ENCODE data around the gene SDK1.

The SDK1 gene

DNA sequence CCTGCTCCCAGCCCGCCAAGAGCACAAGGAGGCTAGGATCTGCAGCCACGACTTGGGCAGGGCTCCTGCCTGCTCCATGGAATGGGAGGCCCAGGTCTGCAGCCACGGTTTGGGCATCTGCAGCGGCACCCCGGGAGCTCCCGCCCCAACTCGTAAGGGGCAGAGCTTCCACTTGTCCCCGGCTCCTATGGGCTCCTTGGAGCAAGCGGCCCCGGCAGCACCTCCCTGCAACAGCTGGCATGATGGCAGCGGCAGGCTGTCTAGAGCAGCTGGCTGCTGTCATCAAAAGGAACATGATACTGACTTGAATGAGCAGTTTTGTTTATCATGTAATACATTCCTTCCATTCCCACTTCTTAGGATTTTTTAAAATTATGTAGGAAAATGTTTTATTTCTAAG lies 697.0 kb downstream of the SDK1 start:
- Histone ChIP-seq H3K9ac (ENCODE audit: low read depth, low read length) (no peak overlapping the region), H3K4me3 (ENCODE audit: low read depth in 1 of 2, low read length in 2 of 2) (no peak overlapping the region), H3K4me1 (ENCODE audit: insufficient read depth, low read length) (no peaks in the 10 kb centered on the region), H3K27ac (ENCODE audit: low read length) (no peak overlapping the region), H3K9me3 (ENCODE audit: insufficient read depth, low read length, severe bottlenecking) (no peaks in the 10 kb centered on the region), H4K20me1 (ENCODE audit: insufficient read depth, low read length) (no peaks in the 10 kb centered on the region), H3K27me3 (ENCODE audit: insufficient read depth, low read length, poor library complexity) (peaks cover 9% of the 10 kb centered on the region), H2AFZ (ENCODE audit: low read depth, low read length) (no peak overlapping the region), H3K36me3 (ENCODE audit: insufficient read depth, low read length) (no peaks in the 10 kb centered on the region), H3K79me2 (ENCODE audit: insufficient read depth, low read length) (no peaks in the 10 kb centered on the region), H3K4me2 (ENCODE audit: insufficient read depth, low read length) (no peak overlapping the region)
- DNase-seq (no peak), ATAC-seq (ENCODE audit: insufficient read depth, low read depth) (no peak)
- TF ChIP-seq, protein P1, sequence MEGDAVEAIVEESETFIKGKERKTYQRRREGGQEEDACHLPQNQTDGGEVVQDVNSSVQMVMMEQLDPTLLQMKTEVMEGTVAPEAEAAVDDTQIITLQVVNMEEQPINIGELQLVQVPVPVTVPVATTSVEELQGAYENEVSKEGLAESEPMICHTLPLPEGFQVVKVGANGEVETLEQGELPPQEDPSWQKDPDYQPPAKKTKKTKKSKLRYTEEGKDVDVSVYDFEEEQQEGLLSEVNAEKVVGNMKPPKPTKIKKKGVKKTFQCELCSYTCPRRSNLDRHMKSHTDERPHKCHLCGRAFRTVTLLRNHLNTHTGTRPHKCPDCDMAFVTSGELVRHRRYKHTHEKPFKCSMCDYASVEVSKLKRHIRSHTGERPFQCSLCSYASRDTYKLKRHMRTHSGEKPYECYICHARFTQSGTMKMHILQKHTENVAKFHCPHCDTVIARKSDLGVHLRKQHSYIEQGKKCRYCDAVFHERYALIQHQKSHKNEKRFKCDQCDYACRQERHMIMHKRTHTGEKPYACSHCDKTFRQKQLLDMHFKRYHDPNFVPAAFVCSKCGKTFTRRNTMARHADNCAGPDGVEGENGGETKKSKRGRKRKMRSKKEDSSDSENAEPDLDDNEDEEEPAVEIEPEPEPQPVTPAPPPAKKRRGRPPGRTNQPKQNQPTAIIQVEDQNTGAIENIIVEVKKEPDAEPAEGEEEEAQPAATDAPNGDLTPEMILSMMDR (IDR thresholded peaks at IDR 0.05; ENCODE audit: borderline replicate concordance, extremely low read depth, low read length, poor library complexity, severe bottlenecking) = no peak
- TF ChIP-seq EZH2 (IDR thresholded peaks at IDR 0.05; ENCODE audit: borderline replicate concordance, low read depth, low read length, severe bottlenecking) = no peak

DNA sequence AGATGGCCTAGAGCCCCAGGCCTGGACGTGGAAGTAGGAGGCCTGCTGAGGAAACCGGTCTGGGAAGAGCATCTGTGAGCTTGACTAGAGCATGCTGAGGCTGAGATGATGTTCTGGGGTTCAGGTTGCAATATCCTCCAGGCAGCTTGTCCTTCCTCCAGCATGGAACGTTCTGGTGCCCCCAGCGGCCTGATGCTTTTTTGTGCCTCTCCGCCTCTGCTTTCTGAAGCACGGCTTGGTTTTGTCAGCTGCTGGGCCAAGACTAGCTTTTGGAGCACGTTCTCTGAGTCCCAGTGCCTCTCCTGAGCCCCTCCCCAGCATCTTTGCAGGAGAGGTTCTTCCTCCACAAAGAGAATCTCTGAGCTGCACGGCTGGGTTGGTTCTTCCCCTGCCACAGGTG lies 699.1 kb downstream of the SDK1 start:
- H3K4me1 ChIP-seq (ENCODE audit: insufficient read depth, low read length) = no peaks in the 10 kb centered on the region
- H3K9me3 ChIP-seq (ENCODE audit: insufficient read depth, low read length, severe bottlenecking) = no peaks in the 10 kb centered on the region
- no peak for TF ChIP-seq EZH2 (IDR thresholded peaks at IDR 0.05; ENCODE audit: borderline replicate concordance, low read depth, low read length, severe bottlenecking)
- TF ChIP-seq, protein P1 (IDR thresholded peaks at IDR 0.05; ENCODE audit: borderline replicate concordance, extremely low read depth, low read length, poor library complexity, severe bottlenecking) = no peak
- no peak overlapping the region for H2AFZ ChIP-seq (ENCODE audit: low read depth, low read length)
- no peak overlapping the region for H3K4me3 ChIP-seq (ENCODE audit: low read depth in 1 of 2, low read length in 2 of 2)
- no peaks in the 10 kb centered on the region for H3K79me2 ChIP-seq (ENCODE audit: insufficient read depth, low read length)
- no peak for DNase-seq
- no peak overlapping the region for H3K9ac ChIP-seq (ENCODE audit: low read depth, low read length)
- no peaks in the 10 kb centered on the region for H3K36me3 ChIP-seq (ENCODE audit: insufficient read depth, low read length)
- H4K20me1 ChIP-seq (ENCODE audit: insufficient read depth, low read length) = no peaks in the 10 kb centered on the region
- no peak for ATAC-seq (ENCODE audit: insufficient read depth, low read depth)
- peaks cover 14% of the 10 kb centered on the region for H3K27me3 ChIP-seq (ENCODE audit: insufficient read depth, low read length, poor library complexity)
- H3K4me2 ChIP-seq (ENCODE audit: insufficient read depth, low read length) = no peak overlapping the region
- no peak overlapping the region for H3K27ac ChIP-seq (ENCODE audit: low read length)

DNA sequence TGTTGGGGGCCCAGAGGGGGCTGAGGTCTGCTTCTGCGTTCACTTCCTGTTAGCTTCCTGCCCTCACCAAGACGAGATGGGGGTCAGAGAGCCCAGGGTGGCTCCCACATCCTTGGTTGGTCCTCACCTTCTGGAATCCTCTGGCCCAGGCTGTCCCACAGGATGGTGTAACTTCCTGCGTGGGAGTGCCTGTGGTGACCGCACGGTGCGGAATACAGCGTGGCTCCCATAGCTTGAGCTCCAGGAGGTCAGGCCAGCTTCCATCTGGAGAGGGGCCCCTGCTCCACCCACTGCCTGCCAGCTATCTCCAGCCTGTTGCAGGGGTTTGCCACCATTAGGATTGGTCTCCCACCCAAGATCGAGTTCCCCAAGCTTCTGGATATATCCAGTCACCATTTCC lies 699.9 kb downstream of the SDK1 start:
- no peak overlapping the region for H3K9ac ChIP-seq (ENCODE audit: low read depth, low read length)
- DNase-seq = no peak
- TF ChIP-seq, protein P1 (IDR thresholded peaks at IDR 0.05; ENCODE audit: borderline replicate concordance, extremely low read depth, low read length, poor library complexity, severe bottlenecking) = no peak
- no peak for TF ChIP-seq EZH2 (IDR thresholded peaks at IDR 0.05; ENCODE audit: borderline replicate concordance, low read depth, low read length, severe bottlenecking)
- H3K4me2 ChIP-seq (ENCODE audit: insufficient read depth, low read length) = no peak overlapping the region
- no peak overlapping the region for H2AFZ ChIP-seq (ENCODE audit: low read depth, low read length)
- ATAC-seq (ENCODE audit: insufficient read depth, low read depth) = no peak
- no peaks in the 10 kb centered on the region for H3K9me3 ChIP-seq (ENCODE audit: insufficient read depth, low read length, severe bottlenecking)
- H3K27me3 ChIP-seq (ENCODE audit: insufficient read depth, low read length, poor library complexity) = peaks cover 14% of the 10 kb centered on the region
- H3K27ac ChIP-seq (ENCODE audit: low read length) = no peak overlapping the region
- no peaks in the 10 kb centered on the region for H3K79me2 ChIP-seq (ENCODE audit: insufficient read depth, low read length)
- no peaks in the 10 kb centered on the region for H4K20me1 ChIP-seq (ENCODE audit: insufficient read depth, low read length)
- H3K4me1 ChIP-seq (ENCODE audit: insufficient read depth, low read length) = no peaks in the 10 kb centered on the region
- H3K36me3 ChIP-seq (ENCODE audit: insufficient read depth, low read length) = no peaks in the 10 kb centered on the region
- no peak overlapping the region for H3K4me3 ChIP-seq (ENCODE audit: low read depth in 1 of 2, low read length in 2 of 2)

DNA sequence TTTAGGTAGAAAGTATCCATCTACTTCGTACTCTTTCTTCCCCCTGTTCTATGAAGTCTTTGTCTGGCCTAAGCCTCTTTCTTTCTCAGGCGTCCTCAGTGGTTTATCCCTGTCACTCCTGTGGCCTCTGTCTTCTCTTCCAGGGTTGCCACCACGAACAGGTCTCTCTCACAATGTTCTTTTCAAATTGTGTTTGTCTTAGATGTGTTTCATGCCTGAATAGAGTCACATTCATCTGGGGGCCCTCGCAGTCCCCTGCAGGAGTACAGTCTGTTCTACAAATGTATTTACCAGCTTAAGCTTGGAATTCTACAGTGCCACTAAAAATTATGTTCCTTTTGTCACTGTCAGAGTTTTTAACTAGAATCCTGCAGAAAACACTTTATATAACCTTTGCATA lies 700.7 kb downstream of the SDK1 start:
- TF ChIP-seq, protein P1 (IDR thresholded peaks at IDR 0.05; ENCODE audit: borderline replicate concordance, extremely low read depth, low read length, poor library complexity, severe bottlenecking) = no peak
- no peak for TF ChIP-seq EZH2 (IDR thresholded peaks at IDR 0.05; ENCODE audit: borderline replicate concordance, low read depth, low read length, severe bottlenecking)
- Histone ChIP-seq H3K4me1 (ENCODE audit: insufficient read depth, low read length) (no peaks in the 10 kb centered on the region), H3K36me3 (ENCODE audit: insufficient read depth, low read length) (no peaks in the 10 kb centered on the region), H3K79me2 (ENCODE audit: insufficient read depth, low read length) (no peaks in the 10 kb centered on the region), H3K4me2 (ENCODE audit: insufficient read depth, low read length) (no peak overlapping the region), H3K9ac (ENCODE audit: low read depth, low read length) (no peak overlapping the region), H3K27ac (ENCODE audit: low read length) (no peak overlapping the region), H3K4me3 (ENCODE audit: low read depth in 1 of 2, low read length in 2 of 2) (no peak overlapping the region), H3K9me3 (ENCODE audit: insufficient read depth, low read length, severe bottlenecking) (no peaks in the 10 kb centered on the region), H3K27me3 (ENCODE audit: insufficient read depth, low read length, poor library complexity) (peaks cover 14% of the 10 kb centered on the region), H4K20me1 (ENCODE audit: insufficient read depth, low read length) (no peaks in the 10 kb centered on the region), H2AFZ (ENCODE audit: low read depth, low read length) (no peak overlapping the region)
- DNase-seq (no peak), ATAC-seq (ENCODE audit: insufficient read depth, low read depth) (no peak)
